HG02884 (cell line): ENCODE results near the gene CCDC73.
A peak's percentile ranks its signal among the peaks of the same experiment; 100 is the strongest.
"Not testable (repeated sequence)": the region's sequence is repeated elsewhere in the genome, so short reads cannot be mapped to it uniquely, and the experiment has no call there.

Source experiments
- ATAC-seq: cut with Tn5 transposase; IDR thresholded peaks from one replicate; pipeline ENCODE4 v1.9.1; 2021; ENCODE audit warnings: mild to moderate bottlenecking, moderate library complexity; ENCODE audit not compliant: unreplicated experiment

Gene CCDC73

GRCh38 chr11:32809313-32809712 lies 14.9 kb upstream of the CCDC73 start:
- ATAC-seq = peak; percentile 94

GRCh38 chr11:32796425-32796824 lies 2.0 kb upstream of the CCDC73 start:
- ATAC-seq = no peak

GRCh38 chr11:32792948-32793475 lies 1.4 kb downstream of the CCDC73 start:
- peak; percentile 59 for ATAC-seq

DNA sequence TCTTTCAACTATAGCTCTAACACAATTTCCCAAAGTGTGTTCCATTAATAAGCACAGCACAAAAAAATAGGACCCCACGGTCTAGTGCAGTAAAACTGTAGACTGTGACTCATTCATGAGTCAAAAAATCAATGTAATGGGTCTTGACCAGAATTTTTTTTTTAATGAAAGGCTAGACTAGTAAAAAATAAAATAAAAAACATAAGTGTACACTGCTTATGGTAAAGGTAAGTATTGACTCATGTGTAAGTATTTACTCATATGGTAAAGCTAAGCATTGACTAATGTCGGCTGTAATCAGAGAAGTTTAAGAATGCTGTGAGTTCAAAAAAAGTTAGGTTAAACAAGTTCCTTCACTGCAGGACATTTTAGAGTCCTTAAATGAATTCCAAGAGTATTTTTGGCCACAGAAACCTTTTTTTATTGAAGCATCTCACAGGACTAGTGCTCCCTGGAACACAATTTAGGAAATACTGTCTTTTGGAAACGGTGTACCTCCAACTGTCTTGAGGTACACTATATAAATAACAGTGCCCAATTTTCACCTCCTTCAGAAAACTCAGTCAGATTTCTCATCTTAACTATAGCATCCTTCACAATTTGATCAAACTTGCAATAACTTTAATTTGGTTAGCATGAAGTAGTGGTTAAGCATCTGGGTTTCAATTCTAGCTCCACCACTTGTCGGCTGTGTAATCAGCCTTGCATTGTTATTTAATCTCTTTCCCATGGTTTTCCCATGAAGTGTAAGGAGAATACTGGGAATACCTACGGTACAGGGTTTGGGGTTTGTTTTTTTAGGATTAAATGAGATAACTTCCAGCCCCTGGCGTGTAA lies 2.1 kb downstream of the CCDC73 start:
- peak; percentile 20 for ATAC-seq

DNA sequence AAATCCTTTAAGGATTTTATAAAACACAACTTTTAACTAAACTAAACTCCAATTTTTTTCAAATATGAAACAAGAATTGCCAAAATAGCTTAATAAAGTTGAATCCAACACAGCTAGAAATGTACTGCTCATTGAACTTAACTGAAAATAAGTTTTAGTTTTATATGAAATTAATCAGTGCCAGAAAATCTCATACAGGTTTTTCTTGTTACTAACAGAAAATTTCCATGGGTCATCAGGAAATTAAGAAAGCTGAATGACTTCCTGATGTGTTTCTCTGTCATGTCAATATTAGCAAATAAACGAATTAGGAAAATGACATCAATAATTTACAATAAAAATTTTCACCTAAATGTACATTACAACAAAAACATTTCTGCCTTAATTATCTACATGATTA lies 3.5 kb downstream of the CCDC73 start:
- no peak for ATAC-seq

GRCh38 chr11:32786811-32787210 lies 7.7 kb downstream of the CCDC73 start:
- ATAC-seq = no peak

DNA sequence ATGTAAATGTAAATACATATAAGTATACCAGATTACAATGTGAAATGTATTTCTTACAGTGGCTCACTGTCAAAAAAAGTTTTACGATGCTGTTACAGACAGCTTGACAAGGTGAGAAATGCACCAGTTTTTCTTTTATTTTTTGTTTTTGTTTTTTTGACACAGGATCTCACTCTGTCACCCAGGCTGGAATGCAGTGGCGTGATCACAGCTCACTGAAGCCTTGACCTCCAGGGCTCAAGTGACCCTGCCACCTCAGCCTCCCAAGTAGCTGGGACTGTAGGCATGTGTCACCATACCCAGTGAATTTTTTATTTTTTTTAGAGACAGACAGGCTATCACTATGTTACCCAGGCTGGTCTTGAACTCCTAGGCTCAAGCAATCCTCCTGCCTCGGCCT lies 9.2 kb downstream of the CCDC73 start:
- no peak for ATAC-seq

DNA sequence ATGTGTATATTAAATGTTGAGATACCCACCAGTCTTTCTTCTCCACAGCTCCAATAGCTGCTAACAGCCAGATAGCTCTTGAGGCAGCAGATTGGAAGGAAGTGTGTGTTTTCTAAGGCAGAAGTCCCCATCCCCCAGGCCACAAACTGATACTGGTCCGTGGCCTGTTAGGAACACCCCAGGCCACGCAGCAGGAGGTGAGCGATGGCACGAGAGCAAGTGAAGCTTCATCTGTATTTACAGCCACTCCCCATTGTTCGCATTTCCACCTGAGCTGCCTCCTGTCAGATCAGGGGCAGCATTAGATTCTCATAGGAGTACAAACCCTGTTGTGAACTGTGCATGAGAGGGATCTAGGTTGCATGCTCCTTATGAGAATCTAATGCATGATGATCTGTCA lies 12.7 kb downstream of the CCDC73 start:
- no peak for ATAC-seq

DNA sequence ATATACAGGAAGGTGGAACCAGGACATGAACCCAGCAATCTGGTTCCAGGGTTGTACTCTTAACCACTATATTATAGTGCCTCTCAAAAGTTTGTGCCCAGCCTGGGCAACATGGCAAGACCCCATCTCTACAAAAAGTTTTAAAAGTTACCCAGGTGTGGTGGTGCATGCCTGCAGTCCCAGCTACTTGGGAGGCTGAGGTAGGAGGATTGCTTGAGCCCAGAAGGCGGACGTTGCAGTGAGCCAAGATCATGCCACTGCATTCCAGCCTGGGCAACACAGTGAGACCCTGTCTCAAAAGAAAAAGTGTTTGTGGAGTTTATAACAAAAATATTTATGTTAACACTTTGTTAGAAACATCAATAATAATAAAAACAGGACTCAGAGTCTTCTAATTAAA lies 13.6 kb downstream of the CCDC73 start:
- ATAC-seq = not testable (repeated sequence)

- ATAC-seq = no peak
These were observed 15.3 kb downstream of the CCDC73 start for GRCh38 chr11:32779136-32779535.

DNA sequence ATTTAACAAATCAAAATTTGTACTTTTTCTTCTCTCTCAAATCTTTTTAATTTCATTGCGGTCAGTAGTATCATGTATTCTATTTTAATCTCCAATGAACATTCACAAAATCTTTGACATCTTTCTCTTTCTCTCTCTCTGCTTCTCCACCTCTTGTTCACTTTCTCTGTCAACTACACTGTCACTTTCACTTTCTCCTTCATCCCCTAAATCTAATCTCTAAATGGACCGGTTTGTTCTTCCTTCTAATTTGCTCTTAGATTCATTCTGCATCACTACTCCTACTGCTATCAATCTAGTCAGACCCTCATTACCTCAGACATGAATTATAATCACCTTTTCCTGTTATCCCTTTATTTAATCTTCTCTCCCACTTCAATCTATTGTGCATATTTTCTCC lies 18.6 kb downstream of the CCDC73 start:
- ATAC-seq = peak; percentile 50

- ATAC-seq = no peak
These were observed 20.4 kb downstream of the CCDC73 start for GRCh38 chr11:32774081-32774480.

- ATAC-seq = no peak
These were observed 21.7 kb downstream of the CCDC73 start for GRCh38 chr11:32772731-32773130.

GRCh38 chr11:32761774-32762173 lies 32.7 kb downstream of the CCDC73 start:
- ATAC-seq = not testable (repeated sequence)

DNA sequence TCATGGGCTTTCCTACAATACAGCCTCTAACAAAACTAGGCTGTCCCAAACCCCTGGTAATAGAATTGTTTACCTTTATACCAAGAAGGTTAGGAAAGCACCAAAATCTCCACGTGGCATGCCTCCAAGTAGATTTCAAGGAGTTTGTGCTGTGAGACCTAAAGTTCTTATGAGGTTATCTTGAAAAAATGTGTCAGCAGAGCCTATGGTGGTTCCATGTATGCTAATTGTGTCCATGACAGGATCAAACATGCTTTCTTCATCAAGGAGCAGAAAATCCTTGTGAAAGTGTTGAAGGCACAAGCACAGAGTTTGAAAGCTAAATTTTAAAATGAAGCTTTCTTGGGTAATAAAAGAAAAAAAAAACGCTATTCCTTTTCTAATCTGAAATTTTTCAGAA lies 36.2 kb downstream of the CCDC73 start:
- ATAC-seq = no peak

DNA sequence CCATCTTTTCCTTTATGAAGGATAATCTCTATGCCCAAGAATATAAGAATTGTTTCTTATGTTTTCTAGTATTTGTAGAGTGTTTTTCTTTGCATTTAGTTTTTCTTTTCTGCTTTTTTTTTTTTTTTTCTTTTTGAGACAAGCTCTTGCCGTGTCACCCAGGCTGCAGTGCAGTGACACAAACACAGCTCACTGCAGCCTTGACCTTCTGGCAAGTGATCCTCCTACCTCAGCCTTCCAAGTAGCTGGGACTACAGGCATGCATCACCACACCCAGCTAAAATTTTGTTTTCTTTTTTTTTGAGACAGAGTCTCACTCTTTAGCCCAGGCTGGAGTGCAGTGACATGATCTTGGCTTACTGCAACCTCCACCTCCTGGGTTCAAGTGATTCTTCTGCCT lies 41.3 kb downstream of the CCDC73 start:
- ATAC-seq = not testable (repeated sequence)

DNA sequence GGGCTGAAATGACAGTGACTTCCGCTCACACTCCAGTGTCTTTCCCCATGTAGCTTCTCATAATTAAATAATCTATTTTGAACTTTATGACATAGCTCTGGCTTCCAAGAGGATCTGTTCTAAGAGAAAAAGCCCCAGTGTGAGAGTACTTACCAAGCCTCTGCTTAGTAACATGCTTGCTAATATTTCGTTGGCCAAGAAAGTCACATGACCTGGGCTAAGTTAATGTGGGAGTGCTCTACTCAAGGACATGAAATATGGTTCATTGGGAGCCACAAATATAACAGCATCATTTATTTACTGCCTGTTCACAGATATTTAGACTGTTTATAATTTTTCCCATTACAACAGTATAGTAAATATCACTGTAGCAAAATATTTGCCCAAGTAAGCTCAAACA lies 42.5 kb downstream of the CCDC73 start:
- ATAC-seq = no peak

DNA sequence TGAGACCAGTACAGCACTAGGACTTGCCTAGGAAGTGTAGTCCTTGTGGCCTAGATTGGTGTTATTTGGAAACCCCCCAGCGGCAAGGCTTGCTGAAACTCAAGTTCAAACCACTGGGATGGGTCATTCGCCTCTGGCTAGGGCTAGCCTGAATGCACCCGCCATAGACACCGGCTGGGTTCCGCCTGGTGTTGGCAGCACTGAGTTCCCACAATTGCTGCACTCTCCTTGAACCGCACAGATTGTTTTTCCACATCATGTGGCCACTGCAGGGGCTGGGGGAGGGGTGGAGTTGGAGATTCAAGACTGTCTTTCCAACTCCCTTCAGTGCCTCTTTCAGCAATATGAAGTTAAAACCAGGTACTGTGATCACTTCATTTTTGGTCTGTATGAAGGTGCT lies 43.1 kb downstream of the CCDC73 start:
- no peak for ATAC-seq

- ATAC-seq = no peak
These were observed 64.5 kb downstream of the CCDC73 start for GRCh38 chr11:32729976-32730375.

DNA sequence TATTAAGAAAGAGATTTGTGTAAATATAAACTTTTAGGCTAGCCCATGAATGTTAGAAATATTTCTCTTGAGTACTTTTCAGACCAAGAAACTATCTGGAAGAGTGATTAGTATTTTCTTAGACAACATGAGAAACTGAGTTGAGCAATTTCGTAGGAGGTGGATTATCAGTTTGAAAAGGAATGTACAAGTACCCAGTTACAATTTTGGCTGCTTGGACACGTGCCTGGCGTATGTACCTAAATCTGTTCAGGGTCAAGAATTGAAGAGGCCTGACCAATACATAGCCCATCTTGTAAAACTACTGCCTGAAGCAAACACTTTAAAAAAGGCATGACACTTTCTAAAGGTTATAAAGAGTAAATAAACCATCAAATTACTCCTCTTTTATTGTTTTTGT lies 71.1 kb downstream of the CCDC73 start:
- no peak for ATAC-seq

- ATAC-seq = no peak
These were observed 72.2 kb downstream of the CCDC73 start for GRCh38 chr11:32722255-32722654.

DNA sequence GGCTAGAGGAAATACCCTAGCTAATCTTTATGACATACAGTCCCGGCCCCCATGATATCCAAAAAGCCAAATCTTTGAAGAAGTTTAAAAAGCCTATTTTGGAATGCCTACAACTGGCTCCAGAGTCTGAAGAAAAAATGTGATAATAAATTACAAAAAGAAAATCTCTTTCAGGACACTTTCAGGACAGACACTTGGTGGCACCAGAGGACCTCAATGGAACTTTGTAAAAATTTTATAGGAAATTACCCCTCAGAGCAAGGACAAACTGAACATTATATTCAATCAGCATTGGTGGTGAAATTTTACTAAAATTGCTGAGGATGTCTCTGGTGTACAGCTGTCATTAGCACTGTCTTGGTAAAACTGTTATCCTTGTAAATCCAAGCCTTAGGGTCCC lies 81.0 kb downstream of the CCDC73 start:
- no peak for ATAC-seq

DNA sequence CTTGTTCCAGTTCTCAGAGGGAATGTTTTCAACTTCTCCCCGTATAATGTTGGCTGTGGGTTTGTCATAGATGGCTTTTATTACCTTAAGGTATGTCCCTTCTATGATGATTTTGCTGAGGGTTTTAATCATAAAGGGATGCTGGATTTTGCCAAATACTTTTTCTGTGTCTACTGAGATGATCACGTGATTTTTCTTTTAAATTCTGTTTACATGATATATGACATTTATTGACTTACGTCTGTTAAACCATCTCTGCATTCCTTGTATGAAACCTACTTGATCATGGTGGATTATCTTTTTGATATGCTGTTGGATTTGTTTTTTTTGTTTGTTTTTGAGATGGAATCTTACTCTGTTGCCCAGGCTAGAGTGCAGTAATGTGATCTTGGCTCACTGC lies 85.5 kb downstream of the CCDC73 start:
- not testable (repeated sequence) for ATAC-seq
